Measurements from ENCODE around the gene SCAI.
"Not testable (repeated sequence)": the region's sequence is repeated elsewhere in the genome, so short reads cannot be mapped to it uniquely, and the experiment has no call there.

DNA sequence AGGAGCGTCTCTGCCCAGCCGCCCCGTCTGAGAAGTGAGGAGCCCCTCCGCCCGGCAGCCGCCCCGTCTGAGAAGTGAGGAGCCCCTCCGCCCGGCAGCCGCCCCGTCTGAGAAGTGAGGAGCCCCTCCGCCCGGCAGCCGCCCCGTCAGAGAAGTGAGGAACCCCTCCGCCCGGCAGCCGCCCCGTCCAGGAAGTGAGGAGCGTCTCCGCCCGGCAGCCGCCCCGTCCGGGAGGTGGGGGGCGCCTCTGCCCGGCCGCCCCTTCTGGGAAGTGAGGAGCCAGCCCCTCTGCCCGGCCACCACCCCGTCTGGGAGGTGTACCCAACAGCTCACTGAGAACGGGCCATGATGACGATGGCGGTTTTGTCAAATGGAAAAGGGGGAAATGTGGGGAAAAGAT, 34.8 kb downstream of the SCAI start:
- not testable (repeated sequence) for TF ChIP-seq MAFK (IDR thresholded peaks at IDR 0.05; ENCODE audit: partially characterized antibody); MAX (IDR thresholded peaks at IDR 0.05)
